Tibial nerve (tissue), 4 donors: ENCODE results near the gene RNASE8.

Experiments
- EP300 ChIP-seq, 2 donors: sonication (generic); formaldehyde crosslinking; IDR thresholded peaks; one replicate each; pipeline ENCODE4 v1.6.1; 2017; ENCODE audit warnings: antibody characterized with exemption in 2 of 2, mild to moderate bottlenecking in 1 of 2
- TF ChIP-seq, protein P1 (sequence below), 5 experiments: fragments of 200-600 bp in 3 of 5; fragments of 450-650 bp in 2 of 5; sonication (generic) in 3 of 5; IDR thresholded peaks; one replicate each; pipeline ENCODE4 v1.5.1; 2016 to 2019; ENCODE audit warnings: antibody characterized with exemption in 5 of 5, mild to moderate bottlenecking in 3 of 5, moderate library complexity in 2 of 5

DNA sequence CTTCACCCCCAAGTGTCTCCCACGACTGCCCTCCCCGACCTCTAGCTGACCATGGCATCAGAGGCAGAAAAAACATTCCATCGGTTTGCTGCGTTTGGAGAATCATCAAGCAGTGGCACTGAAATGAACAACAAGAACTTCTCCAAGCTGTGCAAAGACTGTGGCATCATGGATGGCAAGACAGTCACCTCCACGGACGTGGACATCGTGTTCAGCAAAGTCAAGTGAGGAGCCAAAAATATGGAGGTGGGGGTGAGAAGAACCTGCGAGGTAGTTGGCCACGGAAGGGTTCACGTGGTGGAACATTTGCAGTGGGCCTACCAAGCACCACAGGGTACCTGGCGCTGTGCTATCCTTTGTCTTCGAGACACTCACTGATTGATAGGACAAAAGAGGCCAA is 27.1 kb upstream of the RNASE8 start:
- TF ChIP-seq, protein P1, sequence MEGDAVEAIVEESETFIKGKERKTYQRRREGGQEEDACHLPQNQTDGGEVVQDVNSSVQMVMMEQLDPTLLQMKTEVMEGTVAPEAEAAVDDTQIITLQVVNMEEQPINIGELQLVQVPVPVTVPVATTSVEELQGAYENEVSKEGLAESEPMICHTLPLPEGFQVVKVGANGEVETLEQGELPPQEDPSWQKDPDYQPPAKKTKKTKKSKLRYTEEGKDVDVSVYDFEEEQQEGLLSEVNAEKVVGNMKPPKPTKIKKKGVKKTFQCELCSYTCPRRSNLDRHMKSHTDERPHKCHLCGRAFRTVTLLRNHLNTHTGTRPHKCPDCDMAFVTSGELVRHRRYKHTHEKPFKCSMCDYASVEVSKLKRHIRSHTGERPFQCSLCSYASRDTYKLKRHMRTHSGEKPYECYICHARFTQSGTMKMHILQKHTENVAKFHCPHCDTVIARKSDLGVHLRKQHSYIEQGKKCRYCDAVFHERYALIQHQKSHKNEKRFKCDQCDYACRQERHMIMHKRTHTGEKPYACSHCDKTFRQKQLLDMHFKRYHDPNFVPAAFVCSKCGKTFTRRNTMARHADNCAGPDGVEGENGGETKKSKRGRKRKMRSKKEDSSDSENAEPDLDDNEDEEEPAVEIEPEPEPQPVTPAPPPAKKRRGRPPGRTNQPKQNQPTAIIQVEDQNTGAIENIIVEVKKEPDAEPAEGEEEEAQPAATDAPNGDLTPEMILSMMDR (IDR thresholded peaks at IDR 0.05), result no peak
- TF ChIP-seq EP300 (IDR thresholded peaks at IDR 0.05), result no peak
